Kidney (tissue), 14 donors: ENCODE measurements around the gene PDIA5. TPM values are rescaled to one million over a fixed set of nuclear protein-coding genes. Genes with fewer than 3 reads are reported as not detected.

Experiments used
- DNase-seq, 5 donors: peaks; one replicate each; pipeline ENCODE4 v3.0.0-alpha.2; 2013 to 2020
- FAIRE-seq: peaks from 2 replicates; lab custom pipeline; 2012; peaks lifted over from hg19 to GRCh38; lab: Jason Lieb, UNC
- H3K27ac ChIP-seq, 2 donors: one replicate each; pipeline ENCODE4 v1.7.0; 2013; ENCODE audit warnings: low read depth in 2 of 2, low read length in 2 of 2, inconsistent platforms in 1 of 2
- H3K27me3 ChIP-seq: one replicate; pipeline ENCODE4 v1.7.1; 2013; ENCODE audit warnings: low read length, inconsistent platforms; ENCODE audit not compliant: control insufficient read depth, insufficient read depth
- H3K36me3 ChIP-seq, 3 donors: one replicate each; pipeline versions ENCODE4 v1.7.0 to v1.7.1; 2013; ENCODE audit warnings: low read length in 3 of 3, control low read depth in 1 of 3, inconsistent platforms in 1 of 3; ENCODE audit not compliant: insufficient read depth in 3 of 3, control insufficient read depth in 2 of 3
- H3K4me1 ChIP-seq, 3 donors: one replicate each; pipeline versions ENCODE4 v1.7.0 to v1.7.1; 2013; ENCODE audit warnings: low read length in 3 of 3, inconsistent platforms in 1 of 3, low read depth in 1 of 3; ENCODE audit not compliant: control insufficient read depth in 2 of 3, insufficient read depth in 2 of 3
- H3K4me3 ChIP-seq, 3 donors: one replicate each; pipeline versions ENCODE4 v1.7.0 to v1.8.1; 2013; ENCODE audit warnings: low read length in 3 of 3, control low read depth in 1 of 3, inconsistent platforms in 1 of 3
- H3K9ac ChIP-seq, 3 donors: one replicate each; pipeline versions ENCODE4 v1.7.0 to v1.7.1; 2013; ENCODE audit warnings: low read length in 3 of 3, control low read depth in 1 of 3, inconsistent platforms in 1 of 3
- H3K9me3 ChIP-seq, 3 donors: one replicate each; pipeline versions ENCODE4 v1.7.0 to v1.7.1; 2013; ENCODE audit warnings: low read length in 3 of 3, control low read depth in 1 of 3, inconsistent platforms in 1 of 3; ENCODE audit not compliant: control insufficient read depth in 2 of 3, insufficient read depth in 1 of 3
- CTCF ChIP-seq: IDR thresholded peaks from 3 replicates; pipeline ENCODE4 v1.5.1; 2012; ENCODE audit warnings: mild to moderate bottlenecking, moderate library complexity, borderline replicate concordance; ENCODE audit not compliant: insufficient read depth; ENCODE audit errors: extremely low read depth
- intact Hi-C: fragments of 100-400 bp; cut with DNase I; formaldehyde crosslinking; loops from one replicate; pipeline ENCODE4 v1.11.1; 2022
- polyA plus RNA-seq: library from polyadenylated mRNA; stranded (reverse); fragments of 350-450 nt; fragmentation: Illumina TruSeq; extraction: RNeasy Lipid Tissue Mini Kit (QIAGEN cat#74804); gene quantifications from one replicate; pipeline ENCODE4 v1.2.3, GENCODE V29; 2014; ENCODE audit warnings: low read depth, low replicate concordance; ENCODE audit not compliant: insufficient read depth
- total RNA-seq: library from RNA; stranded (reverse); fragmentation: NEBNext Ultra II Directional; extraction: Animal tissue kit (Norgen Biotek cat#: 25700); gene quantifications from one replicate; pipeline ENCODE4 v1.2.1, GENCODE V29; 2021
- donor health status: control.
- donor health status: control.
- donor health status: control.
- donor health status: control.
- donor health status: control.
- donor health status: DM: yes; HTN: yes; CAD: no.
- donor health status: Normal renal cell carcinoma (clear cell type).

The PDIA5 gene
- total and polyA plus RNA-seq, 2 donors from 2014 or later, result 19.9 to 27.9 TPM

- Histone ChIP-seq H3K36me3 (peaks cover 0 to 31% (median 14%) of the 10 kb centered on the region in 3 donors), H3K27ac (no peak overlapping the region)
These were observed 93.3 kb downstream of the PDIA5 start for GRCh38 chr3:123159926-123160635.

GRCh38 chr3:123161167-123161566, 94.3 kb downstream of the PDIA5 start:
- TF ChIP-seq CTCF, result no peak
- DNase-seq, result no peak
- FAIRE-seq, result no peak
- no peaks in the 10 kb centered on the region for H3K9me3 ChIP-seq
- no peaks in the 10 kb centered on the region for H3K27me3 ChIP-seq
- H3K4me3 ChIP-seq, result no peak overlapping the region
- H3K9ac ChIP-seq, result no peak overlapping the region
- H3K36me3 ChIP-seq, result peaks cover 0 to 30% (median 14%) of the 10 kb centered on the region in 3 donors
- intact Hi-C loops, result no loop called here
- peaks cover 0 to 4% (median 0%) of the 10 kb centered on the region in 3 donors for H3K4me1 ChIP-seq
- no peak overlapping the region for H3K27ac ChIP-seq

More at GRCh38 chr3:123159926-123160635, 93.3 kb downstream of the PDIA5 start:
- FAIRE-seq (no peak), DNase-seq (no peak)
- Histone ChIP-seq H3K4me3 (no peak overlapping the region), H3K27me3 (no peaks in the 10 kb centered on the region), H3K9ac (no peak overlapping the region), H3K4me1 (peaks cover 0 to 4% (median 0%) of the 10 kb centered on the region in 3 donors), H3K9me3 (no peaks in the 10 kb centered on the region)
- intact Hi-C loops, result no loop called here
- no peak for TF ChIP-seq CTCF

GRCh38 chr3:123163141-123163540, 96.3 kb downstream of the PDIA5 start:
- Histone ChIP-seq H3K4me3 (no peak overlapping the region), H3K27me3 (no peaks in the 10 kb centered on the region), H3K9ac (no peak overlapping the region), H3K27ac (no peak overlapping the region), H3K9me3 (no peaks in the 10 kb centered on the region), H3K36me3 (peaks cover 0 to 30% (median 10%) of the 10 kb centered on the region in 3 donors), H3K4me1 (no peaks in the 10 kb centered on the region)
- intact Hi-C loops, result no loop called here
- TF ChIP-seq CTCF, result no peak
- FAIRE-seq (no peak), DNase-seq (no peak)

- H3K36me3 ChIP-seq, result peaks cover 0 to 26% (median 10%) of the 10 kb centered on the region in 3 donors
These were observed 98.3 kb downstream of the PDIA5 start for GRCh38 chr3:123165163-123165562.

More at GRCh38 chr3:123165163-123165562, 98.3 kb downstream of the PDIA5 start:
- Histone ChIP-seq H3K9me3 (no peaks in the 10 kb centered on the region), H3K4me1 (peaks cover 0 to 7% (median 0%) of the 10 kb centered on the region in 3 donors), H3K4me3 (no peak overlapping the region), H3K27me3 (no peaks in the 10 kb centered on the region), H3K9ac (no peak overlapping the region), H3K27ac (no peak overlapping the region)
- intact Hi-C loops, result no loop called here
- no peak for DNase-seq
- no peak for FAIRE-seq
- no peak for TF ChIP-seq CTCF
